HEK293T (cell line): Measurements from ENCODE around the gene GRAMD4.

Experiments
- CTCF ChIA-PET: fragments of 350-600 bp; formaldehyde crosslinking; extraction: SDS; loops from one replicate; lab custom pipeline; 2021; ENCODE audit warnings: antibody characterized with exemption, inconsistent platforms; lab: Yijun Ruan, JAX
- POLR2A ChIA-PET: fragments of 350-600 bp; formaldehyde crosslinking; extraction: SDS; loops from one replicate; lab custom pipeline; 2020; ENCODE audit warnings: antibody characterized with exemption, inconsistent platforms; lab: Yijun Ruan, JAX
- DNase-seq: peaks from one replicate; pipeline ENCODE4 v3.0.0; 2012; ENCODE audit warnings: mixed read lengths; ENCODE audit errors: extremely low spot score
- ARNT ChIP-seq: fragments of 450-650 bp; IDR thresholded peaks from 2 replicates; pipeline ENCODE4 v1.6.1; 2017; ENCODE audit warnings: mild to moderate bottlenecking
- BHLHE40 ChIP-seq: fragments of 450-650 bp; IDR thresholded peaks from 2 replicates; pipeline ENCODE4 v1.6.1; 2016; ENCODE audit warnings: mild to moderate bottlenecking, moderate library complexity, borderline replicate concordance
- CTBP1 ChIP-seq: fragments of 450-650 bp; IDR thresholded peaks from 2 replicates; pipeline ENCODE4 v1.6.1; 2016; ENCODE audit warnings: borderline replicate concordance
- ELF4 ChIP-seq: fragments of 450-650 bp; IDR thresholded peaks from 2 replicates; pipeline ENCODE4 v1.6.1; 2017; ENCODE audit warnings: antibody characterized with exemption
- FOXA1 ChIP-seq: fragments of 450-650 bp; IDR thresholded peaks from 2 replicates; pipeline ENCODE4 v1.6.1; 2016; ENCODE audit warnings: mild to moderate bottlenecking
- FOXK2 ChIP-seq: fragments of 450-650 bp; IDR thresholded peaks from 2 replicates; pipeline ENCODE4 v1.6.1; 2016; ENCODE audit warnings: mild to moderate bottlenecking
- FOXM1 ChIP-seq: fragments of 450-650 bp; IDR thresholded peaks from 2 replicates; pipeline ENCODE4 v1.6.1; 2017; ENCODE audit warnings: mild to moderate bottlenecking, borderline replicate concordance
- HDGF ChIP-seq: fragments of 450-650 bp; IDR thresholded peaks from 2 replicates; pipeline ENCODE4 v1.6.1; 2017; ENCODE audit warnings: antibody characterized with exemption, borderline replicate concordance
- L3MBTL2 ChIP-seq: fragments of 450-650 bp; conservative IDR thresholded peaks from 2 replicates; pipeline ENCODE4 v1.6.1; 2016; ENCODE audit warnings: mild to moderate bottlenecking
- LEF1 ChIP-seq: fragments of 450-650 bp; IDR thresholded peaks from 2 replicates; pipeline ENCODE4 v1.6.1; 2017; ENCODE audit warnings: mild to moderate bottlenecking, borderline replicate concordance
- NFRKB ChIP-seq: fragments of 450-650 bp; IDR thresholded peaks from 2 replicates; pipeline ENCODE4 v1.6.1; 2016; ENCODE audit warnings: mild to moderate bottlenecking, moderate library complexity
- PKNOX1 ChIP-seq: fragments of 450-650 bp; IDR thresholded peaks from 2 replicates; pipeline ENCODE4 v1.6.1; 2016
- SP1 ChIP-seq: fragments of 450-650 bp; IDR thresholded peaks from 2 replicates; pipeline ENCODE4 v1.6.1; 2017
- SUZ12 ChIP-seq: fragments of 450-650 bp; IDR thresholded peaks from 2 replicates; pipeline ENCODE4 v1.6.1; 2016; ENCODE audit warnings: mild to moderate bottlenecking
- TARDBP ChIP-seq: fragments of 450-650 bp; IDR thresholded peaks from 2 replicates; pipeline ENCODE4 v1.6.1; 2016
- ZNF384 ChIP-seq: fragments of 450-650 bp; IDR thresholded peaks from 2 replicates; pipeline ENCODE4 v1.6.1; 2016

Gene GRAMD4

GRCh38 chr22:46636221-46637002 is 16.2 kb downstream of the GRAMD4 start:
- POLR2A ChIA-PET: interaction anchor here (1.0 kb wide), 1 partner anchor 126 kb away, joined by 3 read pairs; the partner anchor contains the start of gene TBC1D22A
- DNase-seq: no peak
- CTCF ChIA-PET: interaction anchor here (0.7 kb wide), 1 partner anchor 265 kb away, joined by 3 read pairs; no protein-coding TSS in a partner anchor
- TF ChIP-seq ELF4: no peak
- no peak for TF ChIP-seq ARNT
- no peak for TF ChIP-seq FOXK2
- no peak for TF ChIP-seq CTBP1
- no peak for TF ChIP-seq L3MBTL2
- TF ChIP-seq FOXA1: no peak
- no peak for TF ChIP-seq SP1
- no peak for TF ChIP-seq HDGF
- TF ChIP-seq LEF1: no peak
- TF ChIP-seq TARDBP: no peak
- no peak for TF ChIP-seq BHLHE40
- no peak for TF ChIP-seq ZNF384
- TF ChIP-seq FOXM1: no peak
- no peak for TF ChIP-seq NFRKB
- no peak for TF ChIP-seq PKNOX1
- TF ChIP-seq SUZ12: no peak

- TF ChIP-seq SUZ12: no peak
- no peak for TF ChIP-seq FOXM1
- TF ChIP-seq FOXK2: no peak
- TF ChIP-seq TARDBP: no peak
- no peak for TF ChIP-seq NFRKB
- no peak for TF ChIP-seq CTBP1
- TF ChIP-seq ZNF384: no peak
- TF ChIP-seq HDGF: no peak
- TF ChIP-seq FOXA1: no peak
- TF ChIP-seq ARNT: no peak
- no peak for TF ChIP-seq BHLHE40
- TF ChIP-seq LEF1: no peak
- no peak for TF ChIP-seq L3MBTL2
- CTCF ChIA-PET: no interaction called here
- no peak for DNase-seq
- POLR2A ChIA-PET: no interaction called here
Observed at GRCh38 chr22:46637711-46638600, 17.8 kb downstream of the GRAMD4 start.

- CTCF ChIA-PET: no interaction called here
- POLR2A ChIA-PET: no interaction called here
- DNase-seq: no peak
Observed at GRCh38 chr22:46638601-46639431, 18.6 kb downstream of the GRAMD4 start.

GRCh38 chr22:46639843-46640242 is 19.7 kb downstream of the GRAMD4 start:
- no peak for TF ChIP-seq BHLHE40
- TF ChIP-seq FOXM1: no peak
- no peak for TF ChIP-seq HDGF
- no peak for TF ChIP-seq L3MBTL2
- no peak for TF ChIP-seq SUZ12
- no peak for TF ChIP-seq ARNT
- no peak for DNase-seq
- CTCF ChIA-PET: interaction anchor here (0.7 to 0.8 kb wide), 2 partner anchors 10 to 272 kb away, joined by 3 read pairs; no protein-coding TSS in a partner anchor
- POLR2A ChIA-PET: no interaction called here

More at GRCh38 chr22:46638601-46639431, 18.6 kb downstream of the GRAMD4 start:
- no peak for TF ChIP-seq TARDBP
- no peak for TF ChIP-seq CTBP1
- no peak for TF ChIP-seq FOXK2
- no peak for TF ChIP-seq PKNOX1
- no peak for TF ChIP-seq ELF4
- TF ChIP-seq ARNT: no peak
- TF ChIP-seq ZNF384: no peak
- no peak for TF ChIP-seq SP1
- no peak for TF ChIP-seq NFRKB
- TF ChIP-seq L3MBTL2: no peak
- no peak for TF ChIP-seq SUZ12
- no peak for TF ChIP-seq HDGF
- TF ChIP-seq FOXA1: no peak
- no peak for TF ChIP-seq LEF1
- TF ChIP-seq FOXM1: no peak
- TF ChIP-seq BHLHE40: no peak

- CTCF ChIA-PET: interaction anchor here (0.7 to 0.8 kb wide), 2 partner anchors 9 to 273 kb away, joined by 3 read pairs; no protein-coding TSS in a partner anchor
- POLR2A ChIA-PET: no interaction called here
- no peak for TF ChIP-seq L3MBTL2
- no peak for TF ChIP-seq ARNT
- TF ChIP-seq SP1: no peak
- no peak for TF ChIP-seq LEF1
- TF ChIP-seq SUZ12: no peak
- TF ChIP-seq NFRKB: no peak
- TF ChIP-seq FOXK2: no peak
- no peak for TF ChIP-seq PKNOX1
- TF ChIP-seq TARDBP: no peak
- TF ChIP-seq FOXA1: no peak
- no peak for TF ChIP-seq FOXM1
Observed at GRCh38 chr22:46640293-46641055, 20.3 kb downstream of the GRAMD4 start.

More at GRCh38 chr22:46640293-46641055, 20.3 kb downstream of the GRAMD4 start:
- no peak for DNase-seq
